OCI-LY1 (cell line): ENCODE measurements around the gene S1PR2.

Experiments
- H2AFZ ChIP-seq: fragments of 200-600 bp; sonication (generic), shearing (Covaris generic); 2 replicates; pipeline ENCODE4 v1.6.0; 2014; ENCODE audit warnings: antibody characterized with exemption, mild to moderate bottlenecking, low read length
- H3F3A ChIP-seq: fragments of 200-600 bp; sonication (generic), shearing (Covaris generic); 2 replicates; pipeline ENCODE4 v1.6.0; 2014; ENCODE audit warnings: mild to moderate bottlenecking, antibody characterized with exemption, low read length, moderate library complexity; ENCODE audit not compliant: insufficient read depth
- H3K27ac ChIP-seq: fragments of 200-600 bp; sonication (generic); 2 replicates; pipeline ENCODE4 v1.5.1; 2014; ENCODE audit warnings: low read length, mixed run types, mild to moderate bottlenecking, low read depth; ENCODE audit not compliant: poor library complexity, severe bottlenecking
- H3K27me3 ChIP-seq: fragments of 200-600 bp; sonication (generic); 2 replicates; pipeline ENCODE4 v1.6.0; 2014; ENCODE audit warnings: antibody characterized with exemption, mild to moderate bottlenecking, low read length, moderate library complexity; ENCODE audit not compliant: insufficient read depth
- H3K36me3 ChIP-seq: fragments of 200-600 bp; sonication (generic); 2 replicates; pipeline ENCODE4 v1.6.1; 2014; ENCODE audit warnings: mild to moderate bottlenecking, antibody characterized with exemption, low read length, moderate library complexity, mixed read lengths; ENCODE audit not compliant: insufficient read depth
- H3K4me1 ChIP-seq: fragments of 200-600 bp; sonication (generic); 2 replicates; pipeline ENCODE4 v1.5.1; 2014; ENCODE audit warnings: mild to moderate bottlenecking, low read length, moderate library complexity; ENCODE audit not compliant: insufficient read depth, severe bottlenecking
- H3K4me2 ChIP-seq: fragments of 200-600 bp; sonication (generic), shearing (Covaris generic); 2 replicates; pipeline ENCODE4 v1.6.1; 2014; ENCODE audit warnings: low read length
- H3K4me3 ChIP-seq: fragments of 200-600 bp; sonication (generic); 2 replicates; pipeline ENCODE4 v1.5.1; 2014; ENCODE audit warnings: low read length, low read depth, mild to moderate bottlenecking, mixed read lengths; ENCODE audit not compliant: poor library complexity, severe bottlenecking
- H3K79me2 ChIP-seq: fragments of 200-600 bp; shearing (Covaris generic); 2 replicates; pipeline ENCODE4 v1.6.1; 2016; ENCODE audit warnings: mixed run types, low read length, mixed read lengths; ENCODE audit not compliant: insufficient read depth
- H3K9ac ChIP-seq: fragments of 200-600 bp; sonication (generic), shearing (Covaris generic); 2 replicates; pipeline ENCODE4 v1.6.1; 2014; ENCODE audit warnings: mild to moderate bottlenecking, low read length, mixed read lengths
- H3K9me2 ChIP-seq: fragments of 200-600 bp; sonication (generic), shearing (Covaris generic); 2 replicates; pipeline ENCODE4 v1.6.1; 2014; ENCODE audit warnings: low read depth, mild to moderate bottlenecking, low read length, mixed read lengths
- H3K9me3 ChIP-seq: fragments of 200-600 bp; shearing (Covaris generic); 2 replicates; pipeline ENCODE4 v1.6.1; 2014; ENCODE audit warnings: low read length, mixed read lengths
- H4K20me1 ChIP-seq: fragments of 200-600 bp; sonication (generic), shearing (Covaris generic); 2 replicates; pipeline ENCODE4 v1.6.0; 2016; ENCODE audit warnings: mild to moderate bottlenecking, low read length; ENCODE audit not compliant: insufficient read depth
- CTCF ChIP-seq: fragments of 200-600 bp; sonication (generic), shearing (Covaris generic); IDR thresholded peaks from 2 replicates; pipeline ENCODE4 v1.5.1; 2017; ENCODE audit warnings: mild to moderate bottlenecking, antibody characterized with exemption, low read length, moderate library complexity, mixed read lengths
- EZH2 ChIP-seq: fragments of 200-600 bp; sonication (generic), shearing (Covaris generic); IDR thresholded peaks from 2 replicates; pipeline ENCODE4 v1.8.0; 2017; ENCODE audit warnings: borderline replicate concordance, mixed run types, mild to moderate bottlenecking, antibody characterized with exemption, low read length, moderate library complexity, mixed read lengths

The S1PR2 gene

GRCh38 chr19:10189616-10190015, 41.5 kb downstream of the S1PR2 start:
- peak overlapping the region; percentile 25; the same call in 1 of the 2 replicates for H3K9ac ChIP-seq
- peak overlapping the region; percentile 58 for H3K4me2 ChIP-seq
- H3K27ac ChIP-seq: peak overlapping the region; percentile 24
- H3K9me2 ChIP-seq: no peaks in the 10 kb centered on the region
- no peak overlapping the region for H2AFZ ChIP-seq
- H4K20me1 ChIP-seq: no peaks in the 10 kb centered on the region
- peaks cover 94% of the 10 kb centered on the region for H3K79me2 ChIP-seq
- peak overlapping the region; percentile 21 for H3K4me3 ChIP-seq
- H3K36me3 ChIP-seq: peaks cover 86% of the 10 kb centered on the region
- no peaks in the 10 kb centered on the region for H3K27me3 ChIP-seq
- H3K9me3 ChIP-seq: no peaks in the 10 kb centered on the region
- TF ChIP-seq EZH2 (no peak), CTCF (no peak)
- H3K4me1 ChIP-seq: peaks cover 68% of the 10 kb centered on the region
- H3F3A ChIP-seq: no peaks in the 10 kb centered on the region

- peaks cover 86% of the 10 kb centered on the region for H3K36me3 ChIP-seq
Measured at GRCh38 chr19:10187315-10187714, 43.8 kb downstream of the S1PR2 start.

GRCh38 chr19:10184636-10185035, 46.5 kb downstream of the S1PR2 start:
- no peak overlapping the region for H2AFZ ChIP-seq
- H3K27ac ChIP-seq: no peak overlapping the region
- H3K36me3 ChIP-seq: peaks cover 88% of the 10 kb centered on the region
- H4K20me1 ChIP-seq: no peaks in the 10 kb centered on the region
- no peaks in the 10 kb centered on the region for H3K27me3 ChIP-seq
- H3K4me1 ChIP-seq: peaks cover 27% of the 10 kb centered on the region
- no peaks in the 10 kb centered on the region for H3K9me3 ChIP-seq
- H3K9me2 ChIP-seq: no peaks in the 10 kb centered on the region
- H3F3A ChIP-seq: no peaks in the 10 kb centered on the region
- TF ChIP-seq EZH2 (no peak), CTCF (no peak)
- H3K4me2 ChIP-seq: no peak overlapping the region
- no peak overlapping the region for H3K4me3 ChIP-seq
- H3K79me2 ChIP-seq: peaks cover 68% of the 10 kb centered on the region
- H3K9ac ChIP-seq: no peak overlapping the region

More at GRCh38 chr19:10187315-10187714, 43.8 kb downstream of the S1PR2 start:
- Histone ChIP-seq H3K9me3 (no peaks in the 10 kb centered on the region), H3K79me2 (peaks cover 87% of the 10 kb centered on the region), H3K4me2 (no peak overlapping the region; the same call in 1 of the 2 replicates), H3K27me3 (no peaks in the 10 kb centered on the region), H3K4me1 (peaks cover 54% of the 10 kb centered on the region), H3K9ac (no peak overlapping the region), H3K4me3 (no peak overlapping the region), H3K9me2 (no peaks in the 10 kb centered on the region), H3F3A (no peaks in the 10 kb centered on the region), H3K27ac (peak overlapping the region; percentile 41), H2AFZ (no peak overlapping the region), H4K20me1 (no peaks in the 10 kb centered on the region)
- TF ChIP-seq EZH2: no peak
- TF ChIP-seq CTCF: no peak
